GM18511 (cell line): Measurements from ENCODE around the gene FCHSD2.
"Not testable (repeated sequence)": the region's sequence is repeated elsewhere in the genome, so short reads cannot be mapped to it uniquely, and the experiment has no call there.

Experiments used
- ATAC-seq: cut with Tn5 transposase; IDR thresholded peaks from one replicate; pipeline ENCODE4 v1.9.1; 2021; ENCODE audit warnings: mild to moderate bottlenecking, moderate library complexity; ENCODE audit not compliant: unreplicated experiment

The FCHSD2 gene

DNA sequence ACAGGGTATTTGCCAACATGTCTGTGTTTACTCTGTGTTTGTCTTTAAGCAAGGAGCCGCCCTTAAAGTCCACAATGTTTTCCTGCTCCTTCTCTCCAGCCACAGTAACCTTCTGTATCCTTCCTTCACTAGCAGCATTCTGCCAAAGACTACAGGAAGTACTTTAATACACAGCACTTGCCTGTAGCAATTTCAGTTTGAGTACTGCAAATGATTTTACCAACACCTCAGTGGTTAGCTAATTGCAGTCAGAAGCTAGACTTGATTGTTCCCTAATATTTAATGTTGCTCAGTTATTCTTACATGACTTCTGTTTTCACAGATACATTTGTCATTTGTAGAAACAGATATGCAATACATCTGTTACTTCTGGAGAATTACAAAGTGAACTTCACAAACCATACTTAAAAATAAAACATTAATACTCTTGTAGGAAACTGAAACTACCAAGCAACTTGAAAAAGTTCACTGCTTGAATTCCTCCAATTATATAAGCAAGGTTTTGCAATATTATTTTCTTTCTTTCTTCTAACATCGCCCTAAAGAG lies 69.1 kb downstream of the FCHSD2 start:
- peak; percentile 74 for ATAC-seq

DNA sequence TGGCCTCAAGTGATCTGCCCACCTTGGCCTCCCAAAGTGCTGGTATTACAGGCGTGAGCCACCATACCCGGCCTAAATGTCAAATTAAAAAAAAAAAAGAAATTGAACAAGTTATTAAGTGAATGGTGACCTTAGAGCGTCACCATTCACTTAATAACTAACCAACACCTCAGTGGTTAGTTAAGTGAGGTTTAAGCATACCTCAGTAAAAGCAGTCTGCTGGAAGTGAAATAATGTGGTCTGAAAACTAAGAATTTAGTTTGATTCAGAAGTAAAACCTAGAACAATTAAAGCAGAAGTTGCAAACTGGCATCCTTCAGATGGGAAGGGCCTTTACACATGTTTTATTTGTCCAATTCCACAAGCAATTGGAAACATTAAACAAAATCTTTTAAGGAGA lies 71.5 kb downstream of the FCHSD2 start:
- ATAC-seq = no peak

DNA sequence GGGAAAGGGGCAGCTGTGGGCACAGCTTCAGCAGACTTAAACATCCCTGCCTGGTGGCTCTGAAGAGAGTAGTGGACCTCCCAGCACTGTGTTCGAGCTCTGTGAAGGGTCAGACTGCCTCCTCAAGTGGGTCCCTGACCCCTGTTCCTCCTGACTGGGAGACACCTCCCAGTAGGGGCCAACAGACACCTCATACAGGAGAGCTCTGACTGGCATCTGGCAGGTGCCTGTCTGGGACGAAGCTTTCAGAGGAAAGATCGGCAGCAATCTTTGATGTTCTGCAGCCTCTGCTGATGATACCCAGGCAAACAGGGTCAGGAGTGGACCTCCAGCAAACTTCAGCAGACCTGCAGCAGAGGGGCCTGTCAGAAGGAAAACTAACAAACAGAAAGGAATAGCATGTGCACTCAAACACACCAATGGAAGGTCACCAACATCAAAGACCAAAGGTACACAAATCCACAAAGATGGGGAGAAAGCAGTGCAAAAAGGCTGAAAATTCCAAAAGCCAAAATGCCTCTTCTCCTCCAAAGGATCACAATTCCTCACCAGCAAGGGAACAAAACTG lies 80.2 kb downstream of the FCHSD2 start:
- not testable (repeated sequence) for ATAC-seq

DNA sequence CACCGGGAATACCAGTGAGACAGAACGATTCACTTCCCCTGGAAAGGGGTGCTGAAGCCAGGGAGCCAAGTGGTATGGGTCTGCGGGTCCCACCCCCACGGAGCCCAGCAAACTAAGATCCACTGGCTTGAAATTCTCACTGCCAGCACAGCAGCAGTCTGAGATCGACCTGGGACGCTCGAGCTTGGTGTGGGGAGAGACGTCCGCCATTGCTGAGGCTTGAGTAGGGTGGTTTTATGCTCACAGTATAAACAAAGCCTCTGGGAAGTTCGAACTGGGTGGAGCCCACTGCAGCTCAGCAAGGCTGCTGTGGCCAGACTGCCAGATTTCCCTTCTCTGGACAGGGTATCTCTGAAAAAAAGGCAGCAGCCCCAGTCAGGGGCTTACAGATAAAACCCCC lies 80.7 kb downstream of the FCHSD2 start:
- ATAC-seq = not testable (repeated sequence)

DNA sequence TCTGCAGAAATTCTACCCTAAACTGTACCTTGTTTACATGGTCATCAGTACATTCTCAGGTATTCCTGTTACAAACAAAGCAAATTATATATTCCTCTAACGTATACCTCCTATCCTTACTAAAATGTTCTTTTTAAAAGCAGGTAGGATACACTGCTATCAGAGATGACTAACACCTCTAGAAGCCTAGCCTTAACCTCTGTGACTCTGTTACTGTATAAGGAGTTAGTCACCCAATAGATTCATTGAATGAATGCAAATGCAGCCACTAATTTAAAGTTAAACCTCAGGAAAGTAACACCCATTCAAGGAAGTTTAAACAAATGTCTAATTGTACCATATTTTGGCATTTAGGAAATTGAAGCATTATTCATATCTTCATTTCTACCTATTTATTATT lies 82.2 kb downstream of the FCHSD2 start:
- no peak for ATAC-seq

DNA sequence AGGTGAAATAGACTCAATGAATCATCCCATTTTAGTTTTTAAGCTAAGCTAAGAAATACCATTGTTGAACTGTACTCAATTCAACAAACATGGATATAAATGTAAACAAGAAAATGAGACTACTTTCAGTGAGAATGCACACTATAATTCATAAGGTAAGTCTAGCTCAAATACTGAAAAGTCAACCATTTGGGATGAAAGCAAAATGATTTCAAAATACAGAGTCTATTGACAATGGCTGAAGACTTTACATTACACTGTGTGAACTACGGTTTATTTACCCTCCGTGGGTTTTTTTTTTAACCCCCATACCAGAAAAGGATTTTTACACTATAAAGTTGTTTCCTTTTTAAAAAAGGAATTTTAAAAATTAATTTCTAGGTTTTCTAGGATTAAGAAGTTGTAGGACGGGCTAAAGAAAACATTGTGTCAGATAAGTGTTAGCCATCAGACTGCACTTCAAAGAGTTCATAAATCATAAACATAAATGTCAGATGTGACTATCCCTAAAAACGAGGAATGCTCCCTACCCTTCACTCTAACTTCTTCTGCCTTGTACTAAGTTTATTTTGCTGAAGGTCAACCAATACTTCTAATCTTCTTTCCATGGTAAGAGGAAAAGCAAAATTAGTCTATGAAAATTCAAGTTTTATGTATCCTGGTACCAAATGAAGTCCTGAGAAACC lies 83.0 kb downstream of the FCHSD2 start:
- no peak for ATAC-seq

DNA sequence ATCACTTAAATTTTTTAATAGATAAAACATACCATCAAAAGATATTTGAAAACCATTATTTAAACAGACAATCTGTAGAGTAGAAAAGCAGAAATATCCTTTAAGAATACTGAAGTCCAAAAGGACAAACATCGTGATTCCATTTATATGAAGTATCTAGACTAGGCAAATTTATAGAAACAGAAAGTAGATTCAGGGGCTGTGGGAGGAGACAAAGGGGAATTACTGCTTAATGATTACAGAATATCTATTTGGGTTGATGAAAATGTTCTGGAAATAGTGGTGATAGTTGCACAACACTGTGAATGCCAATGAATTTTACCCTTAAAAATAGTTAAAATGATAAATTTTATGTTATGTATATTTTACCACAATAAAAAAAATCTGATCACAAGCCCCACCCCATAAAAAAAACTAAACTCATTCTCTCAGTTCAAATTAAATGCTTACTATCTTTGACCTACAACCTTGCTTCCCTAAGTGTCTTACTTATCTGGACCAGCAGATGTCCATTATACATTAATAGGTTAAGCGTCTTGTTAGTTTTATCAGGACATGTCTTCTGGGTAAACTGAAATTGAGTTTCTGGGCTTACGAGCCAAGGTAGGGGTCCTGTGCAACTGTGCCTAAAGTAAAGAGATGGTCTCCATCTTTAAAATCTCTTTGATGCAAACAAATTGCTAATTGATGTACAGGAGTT lies 86.3 kb downstream of the FCHSD2 start:
- ATAC-seq = no peak

DNA sequence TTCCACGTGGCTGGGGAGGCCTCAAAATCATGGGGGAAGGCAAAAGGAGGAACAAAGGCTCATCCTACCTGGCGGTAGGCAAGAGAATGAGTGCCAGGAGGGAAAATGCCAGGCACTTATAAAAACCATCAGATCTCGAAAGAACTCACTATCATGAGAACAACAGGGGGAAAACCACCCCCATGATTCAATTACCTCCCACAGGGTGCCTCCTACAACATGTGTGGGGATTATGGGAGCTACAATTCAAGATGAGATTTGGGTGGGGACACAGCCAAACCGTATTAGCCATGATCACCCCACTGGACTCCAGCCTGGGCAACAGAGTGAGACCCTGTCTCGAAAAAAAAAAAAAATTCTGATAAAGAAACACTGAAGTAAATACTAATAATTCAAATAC lies 87.1 kb downstream of the FCHSD2 start:
- ATAC-seq = no peak

DNA sequence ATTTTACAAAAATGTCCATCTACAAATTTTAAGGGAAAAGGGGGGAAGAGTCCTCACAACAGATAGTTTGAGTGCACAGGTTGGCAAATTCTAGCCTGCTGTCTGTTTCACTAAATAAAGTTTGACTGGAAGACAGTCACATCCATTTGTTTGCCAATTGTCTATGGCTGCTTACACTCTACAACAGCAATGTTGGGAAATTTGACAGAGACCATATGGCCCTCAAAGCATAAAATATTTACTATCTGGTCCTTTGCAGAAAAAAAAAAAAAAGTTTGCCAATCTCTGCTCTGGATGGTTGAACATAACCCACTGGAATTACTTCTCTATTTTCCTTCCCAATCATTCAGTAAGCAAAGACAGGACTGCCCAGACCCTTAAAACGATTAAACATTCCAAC lies 88.2 kb downstream of the FCHSD2 start:
- ATAC-seq = no peak

DNA sequence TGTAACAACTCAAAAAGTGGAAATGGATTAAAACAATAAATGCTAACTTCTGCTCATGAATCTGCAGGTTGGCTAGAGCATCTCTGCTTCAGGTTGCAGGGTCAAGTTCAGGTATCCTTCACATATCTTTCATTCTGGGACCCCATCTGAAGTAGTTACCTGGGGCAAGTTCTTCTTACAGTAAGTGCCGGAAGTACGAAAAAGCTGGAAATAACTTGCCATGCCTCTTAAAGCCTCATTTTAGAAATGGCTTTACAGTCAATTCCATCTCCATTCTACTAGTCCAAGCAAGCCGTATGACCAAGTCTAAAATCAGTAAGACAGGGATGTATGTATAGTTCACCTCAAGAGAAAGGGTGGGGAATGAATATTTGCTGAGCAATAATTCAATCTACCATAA lies 93.7 kb downstream of the FCHSD2 start:
- ATAC-seq = no peak

DNA sequence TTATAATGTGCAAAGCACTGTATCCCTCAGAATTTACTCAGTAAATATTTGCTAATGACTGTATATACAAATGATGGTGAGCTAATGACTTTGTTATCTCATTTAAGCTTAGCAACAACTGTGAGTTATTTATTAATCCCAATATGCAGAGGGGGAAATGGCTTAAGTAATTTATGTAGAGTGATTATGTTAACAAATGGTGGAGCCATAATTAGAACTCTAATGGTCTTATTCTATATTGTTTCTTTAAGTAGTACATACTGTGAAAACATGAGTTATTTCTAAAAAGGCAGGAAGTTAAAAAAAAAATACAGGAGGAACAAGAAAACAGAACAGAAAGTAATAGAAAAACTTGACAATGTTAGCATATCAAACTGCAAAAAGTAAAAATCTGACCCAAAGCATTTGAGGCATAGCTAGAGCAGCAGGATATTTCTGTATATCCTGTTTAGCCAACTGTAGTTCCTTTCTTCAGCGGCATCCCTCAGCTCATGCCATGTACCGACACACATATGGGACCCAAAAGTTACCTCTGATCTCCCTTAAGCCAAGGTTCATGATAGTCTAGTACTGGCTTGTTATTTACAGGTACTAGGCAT lies 94.2 kb downstream of the FCHSD2 start:
- ATAC-seq = peak; percentile 88

DNA sequence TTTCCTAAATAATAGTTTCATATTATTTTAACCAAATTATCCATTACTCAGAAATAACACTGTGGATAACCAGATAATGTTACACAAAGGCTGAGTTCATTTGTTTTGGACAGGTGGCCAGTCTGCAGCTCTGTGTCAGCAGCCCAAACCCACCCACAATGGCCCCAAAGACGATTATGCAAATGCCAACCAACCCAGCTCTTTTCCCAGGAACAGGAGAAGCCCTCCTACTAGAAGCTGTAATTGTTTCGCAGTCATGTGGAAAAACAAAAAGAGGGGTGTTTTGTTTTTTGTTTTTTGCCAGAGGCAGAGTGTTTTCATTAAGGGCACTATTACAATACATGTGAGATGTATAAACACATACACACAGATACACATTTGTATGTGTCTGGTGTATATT lies 102.1 kb downstream of the FCHSD2 start:
- no peak for ATAC-seq

DNA sequence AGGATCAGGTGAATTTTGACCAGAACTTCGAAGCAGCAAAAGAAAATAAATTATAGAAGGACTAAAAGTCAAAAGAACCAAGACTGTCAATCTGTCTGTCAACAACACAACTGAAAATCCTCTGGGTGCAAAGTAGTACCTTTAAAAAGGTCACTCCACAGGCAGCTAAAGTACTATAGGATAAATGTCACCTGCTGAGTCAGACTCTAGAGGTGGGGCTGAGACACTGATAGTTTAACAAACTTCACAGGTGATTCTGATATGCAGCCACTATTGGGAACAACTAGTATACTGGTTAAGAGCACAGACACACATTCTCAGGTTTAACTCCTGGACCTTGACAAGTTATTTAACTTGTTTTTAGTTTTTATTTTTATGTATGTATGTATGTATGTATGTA lies 107.3 kb downstream of the FCHSD2 start:
- ATAC-seq = no peak

DNA sequence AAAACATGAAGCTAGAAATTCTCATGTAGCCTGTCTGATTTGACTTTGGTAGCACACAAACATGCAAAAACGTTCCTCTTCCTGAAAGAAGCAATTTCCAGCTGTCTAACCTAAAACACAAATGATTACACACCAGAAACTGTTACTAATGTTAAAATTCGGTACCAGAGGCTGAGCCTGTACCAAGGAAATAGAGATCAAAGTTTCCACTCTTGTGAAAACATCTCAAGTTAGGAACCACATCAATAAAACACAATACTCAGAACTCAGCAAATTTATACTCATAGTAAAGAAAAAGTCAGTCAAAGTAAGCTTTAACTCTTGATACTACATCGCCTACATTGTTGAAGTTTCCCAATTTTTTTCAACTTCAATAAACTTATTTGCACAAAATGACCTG lies 107.8 kb downstream of the FCHSD2 start:
- ATAC-seq = no peak

DNA sequence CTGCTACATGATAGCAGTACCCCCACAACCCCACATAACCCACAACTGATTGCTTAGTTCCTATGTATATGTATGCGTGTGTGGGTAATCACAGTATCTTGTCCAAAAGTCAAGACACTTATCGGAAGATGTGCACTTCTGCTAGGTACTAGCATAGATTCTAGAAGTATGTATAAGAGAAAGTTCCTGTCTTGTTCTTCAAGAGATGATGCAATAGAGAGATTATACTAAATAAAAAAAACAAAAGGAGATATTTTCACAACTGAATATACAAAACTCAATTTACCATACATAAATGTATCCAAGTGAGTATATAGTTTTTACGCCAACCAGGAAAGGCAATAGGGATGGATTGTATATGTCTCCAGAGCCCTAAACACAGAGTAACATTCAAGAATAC lies 112.0 kb downstream of the FCHSD2 start:
- no peak for ATAC-seq

DNA sequence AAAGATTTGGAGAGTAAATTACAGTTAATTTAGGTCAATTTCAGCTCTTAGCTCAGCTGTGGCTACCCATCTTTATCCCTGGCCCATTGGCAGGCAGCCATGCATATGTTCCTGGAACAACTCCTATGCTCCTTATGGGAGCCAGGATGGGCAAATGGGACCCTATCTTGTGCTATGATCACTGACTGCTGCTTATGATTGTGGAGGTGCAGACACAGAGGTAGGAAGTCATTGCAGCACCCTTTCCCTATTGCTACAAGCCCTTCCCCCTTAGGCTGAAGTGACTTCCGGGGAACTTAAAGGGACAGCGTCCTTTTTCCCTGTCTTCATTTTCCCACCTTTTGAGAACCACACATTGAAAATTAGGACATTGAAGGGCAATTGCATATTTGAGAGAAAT lies 112.7 kb downstream of the FCHSD2 start:
- ATAC-seq = no peak

DNA sequence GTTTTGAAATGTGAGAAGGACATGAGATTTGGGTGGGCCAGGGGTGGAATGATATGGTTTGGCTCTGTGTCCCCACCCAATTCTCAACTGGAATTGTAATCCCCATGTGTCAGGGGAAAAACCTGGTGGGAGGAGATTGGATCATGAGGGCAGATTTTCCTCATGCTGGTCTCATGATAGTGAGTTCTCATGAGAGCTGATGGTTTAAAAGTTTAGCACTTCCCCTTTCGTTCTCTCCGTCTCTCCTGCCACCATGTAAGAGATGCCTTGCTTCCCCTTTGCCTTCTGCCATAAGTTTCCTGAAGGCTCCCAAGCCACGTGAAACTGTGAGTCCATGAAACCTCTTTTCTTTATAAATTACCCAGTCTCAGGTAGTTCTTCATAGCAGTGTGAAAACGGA lies 113.5 kb downstream of the FCHSD2 start:
- no peak for ATAC-seq

DNA sequence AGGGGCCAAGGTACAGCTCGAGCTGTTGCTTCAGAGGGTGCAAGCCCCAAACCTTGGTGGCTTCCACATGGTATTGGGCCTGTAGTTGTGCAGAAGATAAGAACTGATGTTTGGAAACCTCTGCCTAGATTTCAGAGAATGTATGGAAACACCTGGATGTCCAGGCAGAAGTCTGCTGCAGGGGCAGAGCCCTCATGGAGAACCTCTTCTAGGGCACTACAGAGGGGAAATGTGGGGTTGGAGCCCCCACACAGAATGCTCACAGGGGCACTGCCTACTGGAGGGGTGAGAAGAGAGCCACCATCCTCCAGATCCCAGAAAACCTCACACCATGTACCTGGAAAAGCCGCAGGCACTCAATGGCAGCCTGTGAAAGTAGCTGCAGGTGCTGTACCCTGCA lies 114.3 kb downstream of the FCHSD2 start:
- not testable (repeated sequence) for ATAC-seq

DNA sequence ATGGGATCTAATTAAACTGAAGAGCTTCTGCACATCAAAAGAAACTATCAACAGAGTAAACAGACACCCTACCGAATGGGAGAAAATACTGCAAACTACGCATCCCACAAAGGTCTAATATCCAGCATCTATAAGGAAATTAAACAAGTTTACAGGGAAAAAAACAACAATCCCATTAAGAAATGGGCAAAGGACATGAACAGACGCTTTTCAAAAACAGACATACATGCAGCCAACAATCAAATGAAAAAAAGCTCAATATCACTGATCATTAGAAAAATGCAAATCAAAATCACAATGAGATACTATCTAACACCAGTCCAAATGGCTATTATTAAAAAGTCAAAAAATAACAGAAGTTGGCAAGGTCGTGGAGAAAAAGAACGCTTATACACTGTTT lies 117.5 kb downstream of the FCHSD2 start:
- no peak for ATAC-seq

DNA sequence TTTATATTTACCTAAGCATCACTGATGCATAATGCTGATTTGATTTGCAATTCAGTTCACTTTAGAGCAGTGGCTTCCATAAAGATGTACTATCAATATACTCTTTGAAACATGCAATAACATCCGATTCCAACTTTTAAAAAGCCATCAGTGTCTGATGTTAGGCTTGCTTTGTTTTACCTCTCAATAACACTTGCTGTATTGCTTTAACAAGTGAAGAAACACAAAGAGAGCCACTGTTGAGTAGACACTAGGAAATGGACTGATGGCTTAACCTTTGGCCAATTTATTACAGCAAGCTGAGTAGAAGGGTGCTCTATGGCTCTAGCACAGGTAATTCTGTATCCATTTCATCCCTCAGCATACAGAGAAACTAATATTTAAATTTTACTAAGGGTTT lies 122.1 kb downstream of the FCHSD2 start:
- ATAC-seq = no peak

DNA sequence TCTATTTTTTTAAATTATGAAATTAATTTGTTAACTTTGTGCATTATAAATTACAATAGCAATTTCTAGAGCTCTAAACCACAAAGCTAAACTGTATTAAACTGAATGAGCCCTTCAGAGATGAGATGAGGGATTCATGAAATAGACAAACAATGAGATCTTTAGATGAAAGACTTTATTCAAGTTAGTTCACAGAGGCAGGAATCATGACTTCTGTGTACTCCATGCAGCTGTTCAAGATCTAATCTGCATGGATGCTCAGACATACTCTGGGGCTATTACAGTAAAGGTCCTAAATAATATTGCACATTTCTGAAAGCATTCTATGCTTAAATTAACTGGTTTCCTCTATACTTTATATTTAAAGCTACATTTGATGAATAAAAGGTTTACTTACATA lies 122.7 kb downstream of the FCHSD2 start:
- ATAC-seq = no peak

DNA sequence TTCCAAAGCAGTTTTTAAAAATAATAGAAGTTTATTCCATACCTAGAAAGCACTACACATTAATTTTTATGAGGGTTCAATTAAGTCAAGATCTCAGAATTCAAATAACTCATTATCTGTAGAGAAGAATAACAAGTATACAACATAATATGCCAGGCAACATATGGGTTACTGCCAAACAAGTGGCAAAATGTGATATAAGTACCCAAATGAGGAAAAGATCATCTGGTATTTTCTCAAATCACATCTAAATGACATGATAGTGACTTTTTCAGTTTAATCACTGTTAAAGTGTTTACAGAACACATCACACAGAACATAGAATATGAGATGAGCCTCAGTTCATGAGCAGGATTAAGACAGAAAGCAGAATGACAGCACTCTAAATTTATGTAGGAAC lies 123.3 kb downstream of the FCHSD2 start:
- no peak for ATAC-seq
